Measurements from ENCODE around the gene RRP12. TPM values are rescaled to one million over a fixed set of nuclear protein-coding genes. Genes with fewer than 3 reads are reported as not detected.

The RRP12 gene, protein sequence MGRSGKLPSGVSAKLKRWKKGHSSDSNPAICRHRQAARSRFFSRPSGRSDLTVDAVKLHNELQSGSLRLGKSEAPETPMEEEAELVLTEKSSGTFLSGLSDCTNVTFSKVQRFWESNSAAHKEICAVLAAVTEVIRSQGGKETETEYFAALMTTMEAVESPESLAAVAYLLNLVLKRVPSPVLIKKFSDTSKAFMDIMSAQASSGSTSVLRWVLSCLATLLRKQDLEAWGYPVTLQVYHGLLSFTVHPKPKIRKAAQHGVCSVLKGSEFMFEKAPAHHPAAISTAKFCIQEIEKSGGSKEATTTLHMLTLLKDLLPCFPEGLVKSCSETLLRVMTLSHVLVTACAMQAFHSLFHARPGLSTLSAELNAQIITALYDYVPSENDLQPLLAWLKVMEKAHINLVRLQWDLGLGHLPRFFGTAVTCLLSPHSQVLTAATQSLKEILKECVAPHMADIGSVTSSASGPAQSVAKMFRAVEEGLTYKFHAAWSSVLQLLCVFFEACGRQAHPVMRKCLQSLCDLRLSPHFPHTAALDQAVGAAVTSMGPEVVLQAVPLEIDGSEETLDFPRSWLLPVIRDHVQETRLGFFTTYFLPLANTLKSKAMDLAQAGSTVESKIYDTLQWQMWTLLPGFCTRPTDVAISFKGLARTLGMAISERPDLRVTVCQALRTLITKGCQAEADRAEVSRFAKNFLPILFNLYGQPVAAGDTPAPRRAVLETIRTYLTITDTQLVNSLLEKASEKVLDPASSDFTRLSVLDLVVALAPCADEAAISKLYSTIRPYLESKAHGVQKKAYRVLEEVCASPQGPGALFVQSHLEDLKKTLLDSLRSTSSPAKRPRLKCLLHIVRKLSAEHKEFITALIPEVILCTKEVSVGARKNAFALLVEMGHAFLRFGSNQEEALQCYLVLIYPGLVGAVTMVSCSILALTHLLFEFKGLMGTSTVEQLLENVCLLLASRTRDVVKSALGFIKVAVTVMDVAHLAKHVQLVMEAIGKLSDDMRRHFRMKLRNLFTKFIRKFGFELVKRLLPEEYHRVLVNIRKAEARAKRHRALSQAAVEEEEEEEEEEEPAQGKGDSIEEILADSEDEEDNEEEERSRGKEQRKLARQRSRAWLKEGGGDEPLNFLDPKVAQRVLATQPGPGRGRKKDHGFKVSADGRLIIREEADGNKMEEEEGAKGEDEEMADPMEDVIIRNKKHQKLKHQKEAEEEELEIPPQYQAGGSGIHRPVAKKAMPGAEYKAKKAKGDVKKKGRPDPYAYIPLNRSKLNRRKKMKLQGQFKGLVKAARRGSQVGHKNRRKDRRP (N-terminal part only)
- 11.8 and 17.9 TPM in 2 replicates for total RNA-seq

GRCh38 chr10:97400665-97401454, at the start of gene RRP12:
TSS of gene RRP12 (minus strand) at chr10:97401340. CDS start at chr10:97401231, 109 bp downstream.

DNA sequence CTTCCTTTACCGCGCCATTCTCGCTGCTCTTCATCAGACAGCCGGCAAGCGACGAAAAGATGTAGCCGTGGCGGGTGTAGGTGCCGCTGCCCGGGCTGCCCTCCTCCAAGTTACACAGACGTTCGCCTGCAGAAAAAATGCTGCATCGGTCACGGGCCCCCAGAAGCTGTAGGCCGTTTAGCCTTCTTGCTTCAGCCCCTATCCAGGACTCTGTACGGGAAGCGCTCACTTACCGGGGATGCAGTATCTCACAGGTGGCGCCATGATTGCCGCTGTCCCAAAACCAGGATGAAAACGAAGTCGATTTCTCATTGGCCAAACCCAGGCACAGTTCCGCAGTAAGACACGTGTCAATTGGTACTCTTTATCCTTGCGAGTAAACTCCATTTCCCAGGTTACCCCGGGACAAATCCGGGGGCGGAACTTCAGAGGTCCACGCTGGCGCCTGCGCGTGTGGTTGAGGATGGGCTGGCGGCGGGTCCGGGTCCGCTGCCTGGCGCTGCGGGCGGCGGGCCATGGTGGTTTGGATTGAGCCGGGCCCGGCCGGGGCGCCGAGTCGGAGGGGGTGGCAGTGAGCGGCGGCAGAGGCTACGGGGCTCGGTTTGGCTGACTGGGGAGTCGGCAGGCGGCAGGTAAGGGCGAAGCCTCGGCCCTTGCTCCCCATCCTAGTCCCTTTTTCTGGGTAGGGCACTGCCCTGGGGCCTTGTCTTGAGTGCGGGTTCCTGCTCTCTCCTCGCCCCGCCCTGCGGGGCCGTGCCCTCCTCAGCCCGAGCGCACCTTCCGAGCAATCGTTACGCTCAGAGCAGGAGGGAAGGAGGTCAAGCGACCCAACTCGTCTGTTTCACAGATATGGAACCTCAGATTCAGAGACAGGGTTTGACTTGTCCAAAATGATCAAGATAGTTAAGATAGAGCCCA, 44.8 kb upstream of the RRP12 start, which contains the start of the genes EXOSC1 and ZDHHC16:
TSS of gene EXOSC1 (minus strand) at position 285 of the 918 bp plus-strand sequence. CDS start at position 264, 21 bp downstream.
TSS of gene ZDHHC16 (plus strand) at position 454 of the 918 bp plus-strand sequence. CDS start 5,501 bp downstream, outside the sequence.

GRCh38 chr10:97425964-97426775, 25.0 kb upstream of the RRP12 start, which contains the start of gene PGAM1:
TSS of gene PGAM1 (plus strand) at chr10:97426191. CDS start at chr10:97426308, 117 bp downstream.

GRCh38 chr10:97334370-97335175, 66.6 kb downstream of the RRP12 start, which contains the start of gene FRAT2:
TSS of gene FRAT2 (minus strand) at chr10:97334729. CDS start at chr10:97334572, 157 bp downstream.

DNA sequence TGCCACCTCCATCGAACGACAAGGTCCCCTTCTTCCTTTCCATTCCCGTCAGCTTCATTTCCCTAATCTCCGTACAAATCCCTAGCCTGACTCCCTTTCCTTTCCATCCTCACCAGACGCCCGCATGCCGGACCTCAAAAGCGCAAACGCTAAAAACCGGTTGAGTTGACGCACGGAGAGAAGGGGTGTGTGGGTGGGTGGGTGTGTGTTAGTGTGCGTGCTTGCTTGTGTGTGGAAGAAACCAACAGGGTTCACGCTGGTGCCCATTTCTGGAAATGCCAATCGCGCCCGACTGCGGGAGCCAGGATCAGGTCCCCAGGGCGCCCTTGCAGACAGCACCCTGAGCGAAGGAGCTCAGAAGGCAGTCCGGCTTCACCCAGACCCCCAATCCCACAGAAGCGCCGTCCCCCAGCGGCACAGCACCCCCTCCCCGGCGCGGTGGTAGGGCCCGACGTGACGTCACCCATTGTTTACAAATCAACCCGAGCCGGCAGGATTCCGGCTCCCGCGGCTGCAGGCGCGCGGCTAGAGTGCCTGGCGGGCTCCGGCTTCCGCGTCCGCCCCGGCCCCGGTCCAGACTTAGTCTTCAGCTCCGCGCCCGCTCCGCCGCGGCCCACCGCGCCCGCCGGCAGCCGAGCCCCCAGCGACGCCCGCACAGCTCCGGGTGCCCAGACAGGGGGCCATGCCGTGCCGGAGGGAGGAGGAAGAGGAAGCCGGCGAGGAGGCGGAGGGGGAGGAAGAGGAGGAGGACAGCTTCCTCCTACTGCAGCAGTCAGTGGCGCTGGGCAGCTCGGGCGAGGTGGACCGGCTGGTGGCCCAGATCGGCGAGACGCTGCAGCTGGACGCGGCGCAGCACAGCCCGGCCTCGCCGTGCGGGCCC, 82.1 kb downstream of the RRP12 start, which contains the start of gene FRAT1:
TSS of gene FRAT1 (plus strand) at position 500 of the 880 bp plus-strand sequence. CDS start at position 683, 183 bp downstream.

Other genes starting within 250 kb of the RRP12 start
- gene SLIT1, start 215.4 kb downstream of the RRP12 start, total RNA-seq: under 0.01 and 0.17 TPM in 2 replicates
- 3.5 and 11.5 TPM in 2 replicates for gene ARHGAP19, start 108.7 kb downstream of the RRP12 start, total RNA-seq
- 3.3 and 3.8 TPM in 2 replicates for gene FRAT1, start 82.1 kb downstream of the RRP12 start, total RNA-seq
- gene FRAT2, start 66.6 kb downstream of the RRP12 start, total RNA-seq: 4.2 and 5.8 TPM in 2 replicates
- gene PGAM1, start 24.9 kb upstream of the RRP12 start, total RNA-seq: 450 and 544 TPM in 2 replicates
- 40.2 and 41.9 TPM in 2 replicates for gene EXOSC1, start 44.7 kb upstream of the RRP12 start, total RNA-seq
- 42.6 and 59.0 TPM in 2 replicates for gene ZDHHC16, start 44.8 kb upstream of the RRP12 start, total RNA-seq
- gene MMS19, start 97.1 kb upstream of the RRP12 start, total RNA-seq: 87.3 and 97.9 TPM in 2 replicates
- 17.2 and 36.2 TPM in 2 replicates for gene UBTD1, start 97.6 kb upstream of the RRP12 start, total RNA-seq
- gene ANKRD2, start 171.4 kb upstream of the RRP12 start, total RNA-seq: 0.50 and 2.3 TPM in 2 replicates
- 1.3 and 3.3 TPM in 2 replicates for gene HOGA1, start 183.0 kb upstream of the RRP12 start, total RNA-seq
- gene C10orf62, start 188.4 kb upstream of the RRP12 start, total RNA-seq: 0.15 TPM in 1 of 2 replicates, not detected in the other
- 3.3 and 3.5 TPM in 2 replicates for gene MORN4, start 232.2 kb upstream of the RRP12 start, total RNA-seq
- 24.3 and 40.2 TPM in 2 replicates for gene PI4K2A, start 239.3 kb upstream of the RRP12 start, total RNA-seq